NCI-H345 (cell line): Measurements from ENCODE around the gene MYH6.
"Not testable (repeated sequence)": the region's sequence is repeated elsewhere in the genome, so short reads cannot be mapped to it uniquely, and the experiment has no call there.

Experiments used
- DNase-seq: peaks from one replicate; lab custom pipeline; 2025; lab: John Stamatoyannopoulos, UW

The MYH6 gene

DNA sequence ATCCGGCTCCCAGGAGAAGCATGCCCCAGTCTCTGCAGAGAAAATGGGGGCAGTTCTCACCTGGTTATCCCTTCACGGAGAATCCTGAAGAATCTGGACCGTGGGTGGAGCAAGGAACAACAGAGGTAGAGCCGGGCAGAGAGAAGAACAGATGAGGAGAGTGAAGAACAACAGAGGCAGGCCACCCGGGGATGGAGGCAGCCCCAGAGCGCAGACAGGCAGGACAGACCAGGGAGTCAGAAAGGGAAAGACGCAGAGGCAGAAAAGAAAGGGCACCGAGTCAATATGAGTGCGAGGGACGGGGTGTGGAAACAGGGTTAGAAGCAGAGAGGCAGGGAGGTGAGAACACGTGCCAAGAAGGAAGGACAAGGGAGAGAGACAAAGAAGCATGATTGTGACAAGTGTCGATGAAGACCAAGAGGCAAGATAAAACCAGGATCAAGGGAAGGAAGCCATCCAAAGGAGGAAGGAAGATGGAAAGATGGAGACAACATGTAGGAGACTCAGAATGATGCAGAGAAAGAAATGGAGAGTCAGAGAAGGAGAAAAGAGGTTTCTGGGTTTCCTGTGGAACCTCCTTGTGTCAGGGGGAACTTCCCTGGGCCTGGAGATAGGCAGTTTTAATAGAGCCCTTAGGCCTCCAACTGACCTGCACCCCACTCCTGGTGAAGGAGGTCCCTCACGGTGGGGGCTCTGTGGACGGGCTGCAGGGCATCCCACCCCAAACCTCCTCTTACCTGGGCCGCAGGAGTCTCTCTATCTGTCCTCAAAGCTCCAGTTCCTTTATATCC lies at the start of gene MYH6:
Gene MYH6 (minus strand): TSS at position 758 of the 791 bp plus-strand sequence. CDS start 1,050 bp downstream, outside the sequence.
- no peak for DNase-seq

- DNase-seq = not testable (repeated sequence)
These were observed 49.0 kb upstream of the MYH6 start for GRCh38 chr14:23456883-23457586.

- no peak for DNase-seq
These were observed 46.4 kb upstream of the MYH6 start for GRCh38 chr14:23454445-23454856.

GRCh38 chr14:23452237-23452636 lies 44.2 kb upstream of the MYH6 start:
- no peak for DNase-seq

- DNase-seq = no peak
These were observed 42.3 kb upstream of the MYH6 start for GRCh38 chr14:23450379-23450778.

DNA sequence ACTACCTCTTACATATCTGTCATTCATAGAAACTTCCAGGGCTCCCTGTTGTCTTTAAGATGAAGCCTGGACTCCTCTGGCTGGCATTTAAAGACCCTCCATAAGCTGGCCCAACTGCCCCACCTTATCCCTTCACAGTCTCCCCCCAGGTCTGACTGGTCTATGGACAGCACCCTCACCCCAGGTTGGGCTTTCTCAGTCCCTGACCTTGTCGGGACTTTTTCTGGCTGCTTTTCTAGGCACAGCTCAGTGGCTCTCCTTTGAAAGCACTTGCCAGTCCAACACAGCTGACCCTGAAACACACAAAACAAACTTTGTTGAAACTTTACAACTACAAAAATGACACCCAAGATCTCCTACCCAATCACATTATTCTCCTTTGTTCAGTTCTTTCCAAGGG lies 41.2 kb upstream of the MYH6 start:
- no peak for DNase-seq

- no peak for DNase-seq
These were observed 39.6 kb upstream of the MYH6 start for GRCh38 chr14:23447361-23448350.

GRCh38 chr14:23446291-23446851 lies 38.3 kb upstream of the MYH6 start:
- DNase-seq = no peak

DNA sequence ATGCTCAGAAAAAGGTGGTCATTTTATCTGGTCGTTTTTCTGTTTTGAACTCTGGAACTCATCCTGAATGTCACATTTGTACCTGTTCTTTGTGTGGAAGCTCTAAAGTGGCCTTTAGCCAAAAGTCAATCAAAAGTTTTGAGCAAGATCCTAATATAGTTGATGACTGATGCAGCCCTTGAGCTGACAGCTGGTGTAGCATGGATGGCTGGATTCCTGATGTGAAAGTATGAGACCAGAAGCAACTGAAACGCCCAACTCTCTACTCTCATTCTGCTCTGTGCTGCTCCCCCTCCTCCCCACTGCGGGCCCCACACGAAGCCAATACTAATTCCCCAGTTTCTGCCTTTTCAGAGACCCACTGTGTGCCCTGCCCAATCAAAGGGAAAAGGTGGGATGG lies 37.7 kb upstream of the MYH6 start:
- DNase-seq = no peak

- DNase-seq = no peak
These were observed 36.2 kb upstream of the MYH6 start for GRCh38 chr14:23444314-23444713.

- DNase-seq = no peak
These were observed 35.8 kb upstream of the MYH6 start for GRCh38 chr14:23443881-23444280.

DNA sequence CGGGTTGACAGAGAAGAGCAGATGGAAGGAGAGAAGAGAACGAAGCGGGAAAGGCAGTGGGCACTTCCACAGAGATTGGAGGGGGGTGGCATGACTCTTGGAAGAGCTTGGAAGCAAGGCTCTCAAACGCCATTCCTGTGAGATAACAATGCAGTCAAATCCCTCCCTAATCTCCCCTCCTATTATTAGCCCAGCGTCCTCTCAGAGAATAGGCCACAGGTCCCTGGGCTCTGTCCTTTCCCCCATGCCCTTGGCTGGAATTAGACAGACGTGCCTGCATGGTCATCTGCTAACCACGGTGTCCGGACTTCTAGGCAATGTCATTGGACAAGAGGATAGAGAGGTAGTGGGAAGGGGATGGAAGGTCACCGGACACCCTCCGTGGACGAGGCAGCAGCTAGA lies 35.3 kb upstream of the MYH6 start:
- DNase-seq = no peak

DNA sequence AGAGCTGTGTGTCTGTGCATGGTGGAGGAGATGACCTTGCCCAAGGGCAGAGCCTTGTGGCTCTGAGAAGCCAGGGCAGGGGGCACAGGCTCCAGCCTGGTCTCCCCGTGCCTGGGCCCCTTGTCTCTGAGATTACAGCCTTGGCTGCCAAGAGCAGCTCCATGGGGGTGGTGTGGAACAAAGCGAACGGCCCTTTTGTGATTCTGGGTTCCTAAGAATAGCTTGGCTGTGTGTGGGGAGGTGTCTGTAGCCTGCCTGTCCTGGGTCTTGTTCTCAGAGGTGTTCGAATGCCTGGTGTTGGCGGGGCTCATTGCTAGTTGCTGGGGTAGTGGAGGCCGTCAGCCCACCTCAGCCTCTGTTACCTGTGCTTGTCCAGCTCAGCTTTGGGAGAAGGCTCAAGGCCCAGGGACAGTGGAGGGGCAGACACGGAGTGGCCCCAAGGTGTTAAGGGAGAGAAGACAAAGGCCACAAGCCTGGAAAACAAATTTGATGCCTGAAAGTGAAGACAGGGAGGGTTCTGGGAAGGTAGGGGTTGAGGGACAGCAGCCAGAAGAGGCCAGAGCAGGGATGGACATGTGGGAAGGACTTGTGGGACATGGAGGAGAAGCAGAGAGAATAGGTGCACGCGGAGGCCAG lies 34.8 kb upstream of the MYH6 start:
- DNase-seq = no peak

- DNase-seq = no peak
These were observed 33.0 kb upstream of the MYH6 start for GRCh38 chr14:23441076-23441475.

DNA sequence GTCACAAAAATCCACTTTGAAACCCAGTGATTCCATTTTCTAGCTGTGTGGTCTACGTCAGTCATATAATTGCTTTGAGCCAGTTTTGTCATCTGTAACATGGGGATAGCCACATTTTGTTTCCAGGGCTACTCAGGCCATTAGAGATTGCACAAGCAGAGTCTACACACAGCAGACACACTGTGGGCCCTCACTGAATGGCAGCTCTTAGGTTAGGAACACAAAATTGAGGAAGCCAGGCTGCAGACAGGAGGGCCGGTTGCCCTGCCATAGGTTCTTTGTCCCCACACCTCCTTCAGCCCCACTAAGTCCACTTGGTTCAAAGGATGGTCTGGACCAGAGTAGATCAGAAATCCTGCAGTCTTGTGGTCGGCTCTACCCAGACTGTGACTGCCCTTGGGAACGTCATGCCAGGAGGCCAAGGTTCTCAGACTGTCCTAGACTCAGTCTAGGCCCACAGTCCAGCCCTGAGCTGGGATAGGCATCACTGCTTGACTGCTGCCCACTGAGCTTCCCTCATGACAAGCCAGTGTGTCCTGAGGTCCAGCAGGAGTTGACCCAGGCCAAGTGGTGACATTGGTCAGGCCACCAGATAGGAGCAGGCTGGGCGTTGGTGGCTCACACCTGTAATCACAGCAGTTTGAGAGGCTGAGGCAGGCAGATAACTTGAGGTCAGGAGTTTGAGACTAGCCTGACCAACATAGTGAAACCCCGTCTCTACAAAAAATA lies 31.2 kb upstream of the MYH6 start:
- no peak for DNase-seq

DNA sequence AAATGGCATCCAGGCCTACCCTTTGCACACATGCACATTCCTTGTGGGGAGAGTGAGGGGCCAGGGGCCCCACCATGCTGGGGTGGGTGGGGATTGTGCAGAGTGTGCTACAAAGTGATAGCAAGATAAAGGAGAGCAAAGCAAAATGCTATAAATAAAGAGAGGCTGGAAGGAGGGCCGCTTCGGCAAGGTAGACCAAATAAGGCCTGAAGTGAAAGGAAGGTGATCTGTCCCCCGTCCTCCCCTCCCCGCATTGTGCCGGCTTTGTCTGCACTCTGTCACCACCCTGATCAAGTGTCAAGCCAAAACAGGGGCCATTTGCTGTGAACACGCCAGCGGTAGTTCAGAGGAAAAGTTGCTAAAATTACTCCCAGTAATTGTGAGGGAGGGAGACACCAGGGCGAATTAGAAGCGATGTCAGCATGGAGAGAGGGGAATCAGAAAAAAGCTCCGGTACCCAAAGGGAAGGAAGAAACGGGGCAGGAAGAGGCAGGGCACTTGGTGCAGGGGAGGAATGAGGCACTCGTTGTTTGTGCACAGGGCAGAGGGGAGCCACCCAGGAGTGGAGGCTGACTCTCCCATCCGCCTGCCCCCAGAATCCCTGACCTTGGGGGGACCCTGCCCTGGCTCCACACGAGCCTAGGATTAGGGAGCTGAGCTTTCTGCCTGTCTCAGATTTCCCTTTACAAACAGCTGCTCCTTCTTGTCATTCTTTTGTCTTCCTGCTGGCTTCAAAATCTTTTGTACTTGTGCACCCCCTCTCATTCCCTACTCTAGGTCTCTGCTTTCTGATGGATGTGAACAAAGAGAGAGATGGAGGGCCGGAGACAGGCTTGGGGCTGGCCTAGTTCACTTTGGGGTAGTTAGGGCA lies 30.3 kb upstream of the MYH6 start:
- no peak for DNase-seq

GRCh38 chr14:23437133-23438100 lies 29.3 kb upstream of the MYH6 start:
- no peak for DNase-seq

- DNase-seq = no peak
These were observed 28.5 kb upstream of the MYH6 start for GRCh38 chr14:23436327-23437132.
